ENCODE measurements around the gene PACRG.

GRCh38 chr6:163181666-163182180, 453.9 kb downstream of the PACRG start:
- TF ChIP-seq YY1 (IDR thresholded peaks at IDR 0.05; ENCODE audit: insufficient read depth, insufficient read length) = no peak
- TF ChIP-seq SUZ12 (IDR thresholded peaks at IDR 0.05; ENCODE audit: extremely low read depth, insufficient read depth, insufficient read length) = no peak
- TF ChIP-seq ZNF274 (IDR thresholded peaks at IDR 0.05; ENCODE audit: low read depth, low read length) = no peak

All from NT2/D1 (cell line).